ENCODE data around the gene CITED2. TPM values are rescaled to one million over a fixed set of nuclear protein-coding genes. Genes with fewer than 3 reads are reported as not detected.
A peak's percentile ranks its signal among the peaks of the same experiment; 100 is the strongest.

The CITED2 gene
- total RNA-seq, 1 donor from 2014 or later, result 72.4 TPM

DNA sequence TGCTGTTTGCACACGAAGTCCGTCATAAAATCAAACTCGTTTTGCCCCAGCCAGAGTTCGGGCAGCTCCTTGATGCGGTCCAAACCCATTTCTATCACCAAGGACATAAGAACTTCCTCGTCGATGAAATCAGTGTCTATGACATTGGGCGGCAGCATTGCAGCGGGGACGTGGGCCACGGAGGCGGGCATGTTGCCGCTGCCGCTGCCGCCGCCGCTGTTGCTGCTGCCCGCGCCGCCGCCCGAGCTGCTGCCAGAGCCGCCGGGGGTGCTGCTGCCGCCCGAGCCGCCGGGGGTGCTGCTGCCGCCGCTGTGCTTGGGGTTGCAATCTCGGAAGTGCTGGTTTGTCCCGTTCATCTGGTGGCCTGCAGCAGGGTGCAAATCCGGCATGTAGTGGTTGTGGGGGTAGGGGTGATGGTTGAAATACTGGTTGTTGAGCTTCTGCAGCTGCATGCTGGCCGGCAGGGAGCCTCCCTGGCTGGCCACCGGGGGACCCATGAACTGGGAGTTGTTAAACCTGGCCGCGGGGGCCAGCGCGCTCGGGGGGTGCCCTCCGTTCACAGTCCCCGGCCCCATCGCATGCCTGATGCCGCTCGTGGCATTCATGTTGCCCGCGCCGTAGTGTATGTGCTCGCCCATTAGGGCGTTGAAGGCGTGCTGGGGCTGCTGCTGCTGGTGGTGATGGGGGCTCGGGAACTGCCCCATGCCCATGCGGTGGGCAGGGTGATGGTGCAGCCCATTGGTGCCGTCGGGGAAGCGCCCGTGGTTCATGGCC is 1.1 kb downstream of the CITED2 start:
- peak overlapping the region; percentile 100 for H3K4me3 Mint-ChIP-seq (ENCODE audit: unreplicated experiment)
- peaks cover 60% of the 10 kb centered on the region for H3K4me1 Mint-ChIP-seq (ENCODE audit: unreplicated experiment)
- H3K9me3 Mint-ChIP-seq (ENCODE audit: unreplicated experiment), result no peaks in the 10 kb centered on the region
- DNase-seq (ENCODE audit: low spot score), result peak; percentile 63
- peak overlapping the region; percentile 98 for H3K27ac Mint-ChIP-seq (ENCODE audit: unreplicated experiment)
- H3K36me3 Mint-ChIP-seq (ENCODE audit: low read depth, unreplicated experiment), result peaks cover 23% of the 10 kb centered on the region
- H3K27me3 Mint-ChIP-seq (ENCODE audit: unreplicated experiment), result peaks cover 26% of the 10 kb centered on the region
- peak; percentile 25 for TF ChIP-seq CTCF (IDR thresholded peaks at IDR 0.05; ENCODE audit: unreplicated experiment)

GRCh38 chr6:139372326-139373153 is 1.9 kb downstream of the CITED2 start:
- no peak for TF ChIP-seq CTCF (IDR thresholded peaks at IDR 0.05; ENCODE audit: unreplicated experiment)
- Mint-ChIP-seq H3K27me3 (ENCODE audit: unreplicated experiment) (peaks cover 27% of the 10 kb centered on the region), H3K27ac (ENCODE audit: unreplicated experiment) (peak overlapping the region; percentile 95), H3K4me1 (ENCODE audit: unreplicated experiment) (peaks cover 66% of the 10 kb centered on the region), H3K9me3 (ENCODE audit: unreplicated experiment) (no peaks in the 10 kb centered on the region), H3K36me3 (ENCODE audit: low read depth, unreplicated experiment) (peaks cover 23% of the 10 kb centered on the region), H3K4me3 (ENCODE audit: unreplicated experiment) (peak overlapping the region; percentile 100)
- DNase-seq (ENCODE audit: low spot score), result no peak

DNA sequence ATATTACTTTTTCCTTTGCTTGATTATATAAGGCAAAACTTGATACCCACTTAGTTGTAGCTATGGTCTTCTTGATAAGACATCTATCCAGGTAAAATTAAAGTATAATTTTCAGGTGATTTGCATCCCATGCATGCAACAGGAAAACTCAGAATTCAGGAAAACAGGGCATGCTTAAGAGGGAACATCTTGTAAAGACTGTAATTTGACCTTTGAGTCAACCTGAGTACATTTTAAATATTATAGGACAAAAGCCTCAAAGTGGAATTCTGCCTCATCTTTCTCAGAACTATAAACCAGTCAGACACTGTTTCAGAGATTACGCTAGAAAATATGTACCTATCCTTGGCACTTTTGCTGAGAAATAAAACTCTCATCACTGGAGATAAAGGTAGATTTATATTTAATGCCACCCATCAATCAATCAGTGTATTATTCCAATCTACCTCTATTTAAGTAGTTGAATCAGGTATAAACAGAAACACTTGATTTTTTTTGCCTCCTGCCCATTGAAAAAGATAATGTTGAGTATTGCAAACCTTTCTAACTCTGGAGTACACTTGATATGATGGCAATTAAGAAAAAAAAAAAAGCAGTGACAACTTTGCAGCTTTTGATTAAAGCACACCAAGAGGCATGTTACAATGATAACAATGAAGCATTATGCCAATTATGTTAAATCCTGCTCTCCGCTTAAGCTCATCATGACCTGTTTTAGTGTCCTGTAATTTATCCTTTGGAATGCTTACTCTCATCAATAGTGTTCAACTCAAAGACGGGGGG is 2.8 kb downstream of the CITED2 start:
- no peak for TF ChIP-seq CTCF (IDR thresholded peaks at IDR 0.05; ENCODE audit: unreplicated experiment)
- H3K4me3 Mint-ChIP-seq (ENCODE audit: unreplicated experiment), result peak overlapping the region; percentile 89
- H3K9me3 Mint-ChIP-seq (ENCODE audit: unreplicated experiment), result no peaks in the 10 kb centered on the region
- no peak for DNase-seq (ENCODE audit: low spot score)
- peaks cover 68% of the 10 kb centered on the region for H3K4me1 Mint-ChIP-seq (ENCODE audit: unreplicated experiment)
- H3K27me3 Mint-ChIP-seq (ENCODE audit: unreplicated experiment), result peaks cover 22% of the 10 kb centered on the region
- H3K27ac Mint-ChIP-seq (ENCODE audit: unreplicated experiment), result no peak overlapping the region
- H3K36me3 Mint-ChIP-seq (ENCODE audit: low read depth, unreplicated experiment), result peaks cover 23% of the 10 kb centered on the region

GRCh38 chr6:139370999-139371345 is 3.5 kb downstream of the CITED2 start:
- H3K4me1 Mint-ChIP-seq (ENCODE audit: unreplicated experiment), result peaks cover 65% of the 10 kb centered on the region
- H3K27me3 Mint-ChIP-seq (ENCODE audit: unreplicated experiment), result peaks cover 16% of the 10 kb centered on the region
- peak overlapping the region; percentile 89 for H3K4me3 Mint-ChIP-seq (ENCODE audit: unreplicated experiment)
- H3K9me3 Mint-ChIP-seq (ENCODE audit: unreplicated experiment), result no peaks in the 10 kb centered on the region
- peaks cover 23% of the 10 kb centered on the region for H3K36me3 Mint-ChIP-seq (ENCODE audit: low read depth, unreplicated experiment)
- DNase-seq (ENCODE audit: low spot score), result no peak
- H3K27ac Mint-ChIP-seq (ENCODE audit: unreplicated experiment), result no peak overlapping the region
- no peak for TF ChIP-seq CTCF (IDR thresholded peaks at IDR 0.05; ENCODE audit: unreplicated experiment)
